Parathyroid adenoma (tissue), 2 donors: ENCODE measurements around the gene RAB34.

Source experiments
- H2AFZ ChIP-seq: fragments of 300-600 bp; sonication (generic); one replicate; pipeline ENCODE4 v1.7.0; 2017; ENCODE audit warnings: antibody characterized with exemption, mild to moderate bottlenecking
- H3K27ac ChIP-seq: fragments of 300-600 bp; sonication (generic); one replicate; pipeline ENCODE4 v1.7.0; 2017
- H3K27me3 ChIP-seq: fragments of 300-600 bp; sonication (generic); one replicate; pipeline ENCODE4 v1.7.0; 2017; ENCODE audit warnings: low read length; ENCODE audit not compliant: control insufficient read depth, insufficient read depth
- H3K36me3 ChIP-seq: fragments of 300-600 bp; sonication (generic); one replicate; pipeline ENCODE4 v1.7.0; 2017; ENCODE audit warnings: low read length; ENCODE audit not compliant: control insufficient read depth, insufficient read depth
- H3K4me1 ChIP-seq: fragments of 300-600 bp; sonication (generic); one replicate; pipeline ENCODE4 v1.7.0; 2017; ENCODE audit warnings: control low read depth
- H3K4me2 ChIP-seq: fragments of 300-600 bp; sonication (generic); one replicate; pipeline ENCODE4 v1.7.0; 2017; ENCODE audit warnings: low read length
- H3K4me3 ChIP-seq: fragments of 300-600 bp; sonication (generic); one replicate; pipeline ENCODE4 v1.7.0; 2017; ENCODE audit warnings: low read depth, low read length
- H3K79me2 ChIP-seq: fragments of 300-600 bp; sonication (generic); one replicate; pipeline ENCODE4 v1.7.0; 2017; ENCODE audit warnings: control low read depth
- H3K9ac ChIP-seq: fragments of 300-600 bp; sonication (generic); one replicate; pipeline ENCODE4 v1.7.0; 2017; ENCODE audit warnings: mild to moderate bottlenecking
- H3K9me3 ChIP-seq: fragments of 300-600 bp; sonication (generic); one replicate; pipeline ENCODE4 v1.7.0; 2017; ENCODE audit warnings: low read length; ENCODE audit not compliant: control insufficient read depth
- TF ChIP-seq, protein P1 (sequence below): fragments of 300-600 bp; sonication (generic); IDR thresholded peaks from one replicate; pipeline ENCODE4 v1.7.0; 2017; ENCODE audit warnings: antibody characterized with exemption, mild to moderate bottlenecking
- donor health status: primary hyperparathyroidism.

RAB34 gene

DNA sequence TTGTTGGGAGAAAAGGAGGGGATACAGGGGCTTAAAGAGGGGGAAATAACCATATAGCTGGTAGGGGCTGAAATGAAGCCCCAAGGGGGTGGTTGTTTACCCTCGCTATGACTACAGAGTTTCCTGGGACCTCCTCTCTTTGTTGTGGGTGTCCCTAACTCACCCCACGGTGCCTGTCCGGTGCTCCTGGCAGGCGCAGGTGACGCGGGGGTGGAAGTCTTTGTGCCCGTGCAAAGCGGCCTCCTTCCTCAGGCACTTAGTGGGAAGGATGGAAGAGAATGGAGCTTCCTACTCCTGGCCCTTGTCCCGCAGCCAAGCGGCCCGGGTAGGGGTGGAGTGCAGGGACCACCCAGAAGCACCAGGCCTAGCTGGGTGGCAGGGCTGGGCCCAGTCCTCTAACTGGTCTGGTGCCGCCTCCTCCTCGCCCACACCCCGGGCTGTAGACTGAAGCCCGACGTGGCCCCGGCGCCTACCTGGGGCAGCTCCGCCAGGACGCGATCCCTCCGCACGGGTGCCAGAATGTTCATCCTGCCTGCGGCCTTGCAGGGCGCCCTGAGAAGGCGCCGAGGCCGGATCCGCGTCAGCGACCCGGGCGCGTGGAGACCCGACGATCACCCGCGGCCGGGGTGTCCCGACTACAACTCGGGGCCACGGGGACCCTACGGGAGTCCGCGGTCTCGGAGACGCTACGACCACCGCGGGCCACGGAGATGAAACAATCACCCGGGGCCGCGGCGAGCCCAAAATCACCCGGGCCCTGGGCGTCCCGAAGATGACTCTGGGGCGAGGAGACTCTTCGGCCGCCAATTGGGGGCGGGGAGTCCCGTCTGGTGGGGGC, 709 bp downstream of the RAB34 start:
- Histone ChIP-seq H3K27ac (peak overlapping the region; percentile 86), H3K9ac (peak overlapping the region; percentile 62), H2AFZ (peak overlapping the region; percentile 93), H3K79me2 (peaks cover 8% of the 10 kb centered on the region), H3K36me3 (no peaks in the 10 kb centered on the region), H3K4me2 (peak overlapping the region; percentile 88), H3K4me3 (peak overlapping the region; percentile 67), H3K4me1 (peaks cover 15% of the 10 kb centered on the region), H3K9me3 (no peaks in the 10 kb centered on the region), H3K27me3 (no peaks in the 10 kb centered on the region)
- TF ChIP-seq, protein P1, sequence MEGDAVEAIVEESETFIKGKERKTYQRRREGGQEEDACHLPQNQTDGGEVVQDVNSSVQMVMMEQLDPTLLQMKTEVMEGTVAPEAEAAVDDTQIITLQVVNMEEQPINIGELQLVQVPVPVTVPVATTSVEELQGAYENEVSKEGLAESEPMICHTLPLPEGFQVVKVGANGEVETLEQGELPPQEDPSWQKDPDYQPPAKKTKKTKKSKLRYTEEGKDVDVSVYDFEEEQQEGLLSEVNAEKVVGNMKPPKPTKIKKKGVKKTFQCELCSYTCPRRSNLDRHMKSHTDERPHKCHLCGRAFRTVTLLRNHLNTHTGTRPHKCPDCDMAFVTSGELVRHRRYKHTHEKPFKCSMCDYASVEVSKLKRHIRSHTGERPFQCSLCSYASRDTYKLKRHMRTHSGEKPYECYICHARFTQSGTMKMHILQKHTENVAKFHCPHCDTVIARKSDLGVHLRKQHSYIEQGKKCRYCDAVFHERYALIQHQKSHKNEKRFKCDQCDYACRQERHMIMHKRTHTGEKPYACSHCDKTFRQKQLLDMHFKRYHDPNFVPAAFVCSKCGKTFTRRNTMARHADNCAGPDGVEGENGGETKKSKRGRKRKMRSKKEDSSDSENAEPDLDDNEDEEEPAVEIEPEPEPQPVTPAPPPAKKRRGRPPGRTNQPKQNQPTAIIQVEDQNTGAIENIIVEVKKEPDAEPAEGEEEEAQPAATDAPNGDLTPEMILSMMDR = no peak

DNA sequence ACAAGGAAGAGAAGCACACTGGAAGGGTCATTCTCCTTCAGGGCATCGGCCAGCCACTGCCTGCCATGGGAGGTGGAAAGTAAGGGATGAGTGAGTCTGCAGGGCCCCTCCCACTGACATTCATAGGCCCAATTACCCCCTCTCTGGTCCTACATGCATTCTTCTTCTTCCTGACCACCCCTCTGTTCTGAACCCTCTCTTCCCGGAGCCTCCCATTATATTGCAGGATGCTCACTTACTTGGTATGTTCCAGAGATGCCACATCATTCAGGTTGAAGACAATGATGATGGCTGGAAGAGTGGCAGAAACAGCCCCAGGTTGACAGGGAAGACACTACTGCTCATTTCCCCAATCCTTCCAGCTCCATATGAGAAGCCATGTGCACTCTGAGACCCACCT, 2.5 kb downstream of the RAB34 start:
- Histone ChIP-seq H3K9me3 (no peaks in the 10 kb centered on the region), H3K4me2 (no peak overlapping the region), H3K4me1 (peaks cover 9% of the 10 kb centered on the region), H2AFZ (no peak overlapping the region), H3K9ac (no peak overlapping the region), H3K27ac (no peak overlapping the region), H3K4me3 (no peak overlapping the region), H3K36me3 (no peaks in the 10 kb centered on the region), H3K27me3 (no peaks in the 10 kb centered on the region), H3K79me2 (peaks cover 3% of the 10 kb centered on the region)
- TF ChIP-seq, protein P1 = no peak

DNA sequence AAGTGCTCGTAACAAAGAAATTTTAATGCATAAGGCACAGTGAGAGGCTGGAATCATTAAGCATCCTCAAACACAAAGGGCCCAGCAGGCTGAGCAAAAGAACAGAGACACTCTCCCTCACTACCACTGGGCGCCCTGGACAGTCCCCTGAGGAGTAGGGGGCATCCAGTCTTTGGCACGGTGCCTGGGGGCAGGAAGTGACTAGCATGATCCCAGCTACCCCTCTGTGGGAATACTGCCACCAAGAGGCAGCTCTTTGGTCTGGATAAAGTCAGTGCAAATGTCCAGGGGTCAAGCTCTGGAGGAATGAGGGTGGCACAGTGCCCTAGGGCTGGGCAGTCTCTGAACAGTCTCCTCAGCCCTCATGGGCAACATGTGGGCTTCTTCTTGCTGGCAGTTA, 3.4 kb downstream of the RAB34 start:
- H3K79me2 ChIP-seq = no peaks in the 10 kb centered on the region
- no peak overlapping the region for H3K9ac ChIP-seq
- TF ChIP-seq, protein P1 = no peak
- H3K36me3 ChIP-seq = no peaks in the 10 kb centered on the region
- no peak overlapping the region for H2AFZ ChIP-seq
- no peaks in the 10 kb centered on the region for H3K27me3 ChIP-seq
- H3K4me1 ChIP-seq = peaks cover 8% of the 10 kb centered on the region
- no peak overlapping the region for H3K4me3 ChIP-seq
- no peak overlapping the region for H3K4me2 ChIP-seq
- H3K9me3 ChIP-seq = no peaks in the 10 kb centered on the region
- no peak overlapping the region for H3K27ac ChIP-seq

DNA sequence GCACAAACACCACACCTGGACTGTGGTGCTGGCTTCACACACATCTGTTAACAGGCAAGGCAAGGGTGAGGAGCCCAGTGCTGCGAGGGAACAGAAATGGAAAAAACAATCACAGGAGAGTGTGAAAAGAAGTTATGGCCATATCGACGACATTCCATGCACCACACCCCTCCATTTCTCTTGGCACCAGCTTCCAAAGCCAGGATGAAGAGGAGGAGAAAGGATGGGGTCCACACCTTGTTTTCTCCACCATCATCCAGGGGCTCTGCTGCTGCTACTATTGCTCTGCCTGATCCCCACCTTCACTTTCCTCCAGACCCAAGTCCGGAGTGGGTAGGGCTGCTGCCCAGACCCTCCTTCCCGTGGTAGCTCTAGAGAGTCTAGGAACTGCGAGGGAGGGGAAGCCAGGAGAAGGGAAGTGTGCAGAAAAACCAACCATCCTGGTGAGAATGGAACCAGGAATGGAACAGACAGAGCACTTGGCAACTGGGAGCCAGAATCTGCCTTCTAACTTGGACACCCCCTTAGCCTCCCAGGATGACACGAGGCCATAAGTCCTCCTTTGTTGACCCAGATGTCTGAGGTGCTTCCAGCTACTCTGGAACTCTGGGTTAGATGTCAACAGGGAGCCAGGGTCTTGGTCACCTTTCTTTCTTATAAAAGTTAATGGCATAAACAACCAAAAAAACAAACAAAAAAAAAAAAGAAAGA, 4.8 kb downstream of the RAB34 start:
- Histone ChIP-seq H3K4me1 (no peaks in the 10 kb centered on the region), H3K4me3 (no peak overlapping the region), H3K9me3 (no peaks in the 10 kb centered on the region), H3K27me3 (no peaks in the 10 kb centered on the region), H3K36me3 (no peaks in the 10 kb centered on the region), H3K79me2 (no peaks in the 10 kb centered on the region), H3K27ac (no peak overlapping the region), H2AFZ (no peak overlapping the region), H3K4me2 (no peak overlapping the region), H3K9ac (no peak overlapping the region)
- TF ChIP-seq, protein P1 = no peak
